ENCODE data around the gene LUC7L3. TPM values are rescaled to one million over a fixed set of nuclear protein-coding genes. Genes with fewer than 3 reads are reported as not detected.

The LUC7L3 gene
- total and polyA plus RNA-seq, 2 experiments from 2014 or later: 69.3 to 501 TPM

- TF ChIP-seq ZNF462 (CRISPR knock-in tag; IDR thresholded peaks at IDR 0.05) (no peak), NANOG (IDR thresholded peaks at IDR 0.05; ENCODE audit: borderline replicate concordance) (no peak), STAT1 (IDR thresholded peaks at IDR 0.05; ENCODE audit: unreplicated experiment) (no peak), ZNF331 (CRISPR knock-in tag; IDR thresholded peaks at IDR 0.05; ENCODE audit: low read depth) (no peak)
These were observed 29.8 kb downstream of the LUC7L3 start (continued) for GRCh38 chr17:50749245-50749644.

- Mint-ChIP-seq H3K27ac (no peak overlapping the region), H3K4me3 (no peak overlapping the region), H3K9me3 (no peaks in the 10 kb centered on the region), H3K27me3 (ENCODE audit: insufficient read depth, low read depth, poor library complexity) (peaks cover 4% of the 10 kb centered on the region), H3K36me3 (ENCODE audit: low read depth) (peaks cover 35% of the 10 kb centered on the region), H3K4me1 (no peaks in the 10 kb centered on the region)
- ATAC-seq (no peak), DNase-seq (ENCODE audit: low spot score) (no peak)
- Histone ChIP-seq H3K4me3 (no peak overlapping the region), H3F3A (replicated peaks; ENCODE audit: low read depth) (peaks cover 10% of the 10 kb centered on the region; the same call in 1 of the 2 replicates), H3K79me2 (replicated peaks; ENCODE audit: insufficient read depth) (peaks cover 3% of the 10 kb centered on the region; the same call in 1 of the 2 replicates), H2AFZ (no peak overlapping the region), H3K27me3 (ENCODE audit: insufficient read depth) (no peaks in the 10 kb centered on the region), H3K9me2 (ENCODE audit: insufficient read depth) (no peaks in the 10 kb centered on the region), H4K20me1 (replicated peaks; ENCODE audit: insufficient read depth) (peaks cover 4% of the 10 kb centered on the region), H3K27ac (ENCODE audit: low read depth) (no peak overlapping the region), H3K4me1 (ENCODE audit: insufficient read depth) (no peaks in the 10 kb centered on the region), H3K4me2 (no peak overlapping the region), H3K36me3 (ENCODE audit: insufficient read depth) (peaks cover 32% of the 10 kb centered on the region)
- TF ChIP-seq JUNB (IDR thresholded peaks at IDR 0.05; ENCODE audit: unreplicated experiment) (no peak), REST (IDR thresholded peaks at IDR 0.05; ENCODE audit: unreplicated experiment) (no peak), EZH2phosphoT487 (IDR thresholded peaks at IDR 0.05; ENCODE audit: unreplicated experiment) (no peak), STAT1 (IDR thresholded peaks at IDR 0.05; ENCODE audit: unreplicated experiment) (no peak), ZNF331 (CRISPR knock-in tag; IDR thresholded peaks at IDR 0.05; ENCODE audit: low read depth) (no peak), CREB1 (CRISPR knock-in tag; IDR thresholded peaks at IDR 0.05; ENCODE audit: low read depth) (no peak), EZH2 (IDR thresholded peaks at IDR 0.05; ENCODE audit: low read depth, unreplicated experiment) (no peak)
These were observed 35.1 kb downstream of the LUC7L3 start for GRCh38 chr17:50754521-50754920.

Data from GM23338 (cell line).